GM18526 (cell line): ENCODE results near the gene CBFA2T3.

ENCODE experiments used
- POLR2A ChIP-seq: IDR thresholded peaks from 3 replicates; pipeline ENCODE4 v1.6.1; 2011; ENCODE audit not compliant: insufficient read length; ENCODE audit errors: extremely low read depth

Gene CBFA2T3

GRCh38 chr16:88943741-88944140 is 33.3 kb downstream of the CBFA2T3 start:
- TF ChIP-seq POLR2A, result no peak

DNA sequence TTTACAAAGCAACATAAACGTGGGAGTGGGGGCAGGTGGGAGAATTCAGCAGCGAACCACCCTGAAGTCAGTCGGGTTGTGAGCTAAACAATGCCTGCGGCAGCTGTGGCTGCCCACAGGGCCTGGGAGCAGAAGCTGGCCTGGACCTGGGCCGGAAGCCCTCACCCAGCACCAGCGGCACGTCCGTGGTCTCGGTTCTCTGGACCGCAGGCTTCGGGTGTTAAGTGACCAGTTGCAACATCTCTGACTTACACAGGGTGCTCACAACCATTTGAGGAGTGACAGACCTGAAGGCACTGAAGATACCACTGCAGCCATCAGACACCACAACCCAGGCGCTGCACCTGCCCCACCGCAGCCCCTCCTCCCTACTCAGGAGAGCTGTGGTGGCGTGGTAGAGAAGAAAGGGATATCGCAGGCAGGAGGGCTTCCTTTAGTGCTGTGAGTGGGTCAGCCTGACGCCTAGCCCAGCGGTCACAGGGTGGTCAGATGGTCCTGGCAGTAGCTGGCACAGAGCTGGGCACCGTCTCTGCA is 33.8 kb downstream of the CBFA2T3 start:
- TF ChIP-seq POLR2A, result no peak

GRCh38 chr16:88941913-88942909 is 34.8 kb downstream of the CBFA2T3 start:
- TF ChIP-seq POLR2A, result no peak

DNA sequence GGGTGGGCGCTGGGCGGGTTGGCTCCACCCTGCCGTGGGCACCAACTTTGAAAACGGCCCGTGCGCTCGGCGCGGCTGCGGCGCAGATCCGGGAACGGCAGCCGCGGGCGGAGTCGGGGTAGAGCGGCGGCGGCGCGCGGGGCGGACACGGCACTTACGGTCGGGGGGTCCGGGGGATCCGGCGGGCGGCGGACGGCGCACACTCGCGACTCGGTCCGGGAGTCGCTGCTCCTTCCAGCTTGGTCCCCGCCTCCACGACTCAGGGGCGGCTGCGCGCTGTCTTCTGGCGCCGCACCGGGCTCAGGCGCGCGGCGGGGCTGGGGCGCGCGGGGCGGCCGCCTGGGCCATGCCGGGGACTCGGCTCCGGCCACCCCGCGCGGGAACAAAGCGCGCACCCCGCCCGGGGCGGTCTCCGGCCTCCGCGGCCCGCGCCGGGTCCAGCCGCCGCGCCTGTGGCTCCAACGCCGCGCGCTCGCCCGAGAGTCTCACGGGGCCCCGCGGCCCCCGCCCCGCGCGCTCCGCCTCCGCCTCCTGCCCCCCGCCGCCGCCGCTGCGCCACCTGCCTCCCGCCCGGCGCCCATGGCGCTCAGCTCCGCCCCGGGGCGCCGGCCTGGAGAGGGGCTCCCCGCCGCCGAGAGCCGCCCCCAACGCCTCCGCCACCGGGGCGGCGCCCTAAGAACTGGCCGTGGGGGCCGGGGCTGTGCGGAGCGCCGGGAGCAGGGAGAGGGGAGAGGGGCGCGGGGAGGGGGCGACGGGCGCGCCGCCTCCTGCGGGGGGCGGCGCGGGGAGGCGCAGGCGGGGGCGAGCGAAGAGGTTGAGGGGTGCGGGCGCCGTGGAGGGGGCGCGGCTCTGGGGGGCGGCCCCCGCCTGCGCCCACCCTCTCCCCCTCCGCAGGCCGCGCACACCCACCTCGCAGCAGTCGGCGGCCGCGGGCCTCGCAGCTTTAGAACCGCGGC is 35.9 kb downstream of the CBFA2T3 start:
- TF ChIP-seq POLR2A, result no peak

- no peak for TF ChIP-seq POLR2A
Observed at GRCh38 chr16:88939972-88940861, 36.8 kb downstream of the CBFA2T3 start.

DNA sequence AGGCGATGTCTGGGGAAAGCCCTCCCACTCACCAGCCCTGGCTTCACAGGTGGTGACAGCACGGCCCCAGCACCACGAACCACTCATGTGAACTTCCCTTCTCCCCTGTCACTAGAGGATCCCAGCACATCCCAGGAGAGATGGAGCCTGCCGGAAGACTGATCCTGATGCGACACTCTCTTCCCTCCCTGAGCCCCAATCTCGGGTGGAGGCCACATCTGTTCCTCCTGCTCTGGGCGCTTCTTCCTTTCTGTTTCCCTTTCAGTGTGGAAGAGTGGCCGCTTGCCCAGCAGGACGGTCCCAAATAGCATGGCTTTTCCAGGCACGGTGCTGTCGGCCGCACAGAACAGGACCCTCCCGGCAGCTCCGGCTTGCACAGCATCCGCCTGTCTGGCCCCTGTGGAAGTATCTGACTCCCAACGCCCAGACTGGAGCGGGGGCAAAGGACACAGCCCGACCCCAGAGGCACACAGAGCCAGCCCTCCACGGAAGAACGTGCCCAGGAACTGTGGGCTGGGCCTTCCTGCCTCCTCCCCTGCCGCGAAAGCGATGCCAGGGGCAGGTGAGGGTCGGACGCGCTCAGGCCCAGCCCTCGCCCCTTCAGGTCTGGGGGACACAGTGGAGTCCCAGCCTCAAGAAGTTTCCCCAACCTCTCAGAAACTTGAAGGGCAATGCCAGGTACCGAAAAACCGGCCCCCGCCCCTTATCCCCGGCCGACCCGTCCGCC is 37.6 kb downstream of the CBFA2T3 start:
- no peak for TF ChIP-seq POLR2A

GRCh38 chr16:88938777-88939244 is 38.2 kb downstream of the CBFA2T3 start:
- TF ChIP-seq POLR2A, result no peak

DNA sequence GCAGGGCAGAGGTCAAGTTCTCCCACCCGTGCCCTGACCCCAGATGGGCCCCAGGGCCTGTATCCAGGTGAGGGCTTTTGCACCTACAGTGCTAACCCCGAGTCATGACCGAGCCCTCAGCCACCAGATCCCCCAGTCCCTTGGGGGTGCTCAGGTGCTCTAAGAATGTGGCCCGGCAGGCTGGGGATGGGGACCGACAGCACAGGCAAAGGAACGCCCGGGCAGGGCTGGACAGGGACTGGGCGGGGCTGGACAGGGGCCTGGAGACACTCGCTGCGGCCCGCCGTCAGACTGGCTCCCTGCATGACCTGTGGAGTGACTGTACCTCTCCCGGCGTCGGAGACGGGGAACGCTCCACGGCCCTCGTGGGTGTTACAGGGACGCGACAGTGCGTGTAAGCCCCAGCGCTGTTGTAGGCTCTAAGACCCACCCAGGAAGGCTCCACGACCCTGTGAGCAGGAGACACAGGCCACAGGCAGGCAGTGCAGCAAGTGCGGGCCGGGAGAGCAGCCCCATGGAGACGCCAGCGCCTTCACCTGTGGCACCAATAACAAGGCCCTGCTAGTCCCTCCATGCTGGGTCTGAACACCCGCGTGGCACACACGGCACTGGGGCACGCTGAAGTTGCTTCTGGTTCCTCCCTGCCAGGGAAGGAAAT is 38.8 kb downstream of the CBFA2T3 start:
- no peak for TF ChIP-seq POLR2A

- no peak for TF ChIP-seq POLR2A
Observed at GRCh38 chr16:88937206-88937621, 39.8 kb downstream of the CBFA2T3 start.

GRCh38 chr16:88936556-88937205 is 40.3 kb downstream of the CBFA2T3 start:
- TF ChIP-seq POLR2A, result no peak

- no peak for TF ChIP-seq POLR2A
Observed at GRCh38 chr16:88936008-88936555, 40.9 kb downstream of the CBFA2T3 start.

GRCh38 chr16:88934066-88934667 is 42.8 kb downstream of the CBFA2T3 start:
- no peak for TF ChIP-seq POLR2A
